Fibroblast of gingiva (primary cell): Measurements from ENCODE around the gene LGALS7.

Experiments used
- DNase-seq: peaks from one replicate; pipeline ENCODE4 v3.0.0-alpha.2; 2011; ENCODE audit warnings: low read depth

LGALS7 gene

DNA sequence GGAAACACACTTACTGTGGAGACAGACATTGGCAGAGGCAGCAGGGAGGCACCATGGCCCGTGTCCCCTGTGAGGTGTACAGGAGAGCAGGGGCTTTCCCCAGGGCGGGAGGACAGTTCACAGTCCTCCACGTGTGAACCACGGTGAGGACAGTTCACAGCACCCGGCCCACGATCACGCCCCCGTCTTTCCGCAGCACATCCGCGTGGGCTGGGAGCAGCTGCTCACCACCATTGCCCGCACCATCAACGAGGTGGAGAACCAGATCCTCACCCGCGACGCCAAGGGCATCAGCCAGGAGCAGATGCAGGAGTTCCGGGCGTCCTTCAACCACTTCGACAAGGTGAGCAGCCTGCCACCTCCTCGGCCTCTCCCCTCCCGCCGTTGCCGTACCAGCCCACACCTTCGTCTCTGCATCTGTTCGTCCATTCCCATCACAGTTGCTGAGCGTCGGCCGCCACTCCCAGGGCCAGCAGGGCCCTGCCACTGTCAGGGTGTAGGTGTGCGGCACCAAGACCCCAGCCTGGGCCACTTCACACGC is 46.5 kb downstream of the LGALS7 start:
- DNase-seq, result no peak

DNA sequence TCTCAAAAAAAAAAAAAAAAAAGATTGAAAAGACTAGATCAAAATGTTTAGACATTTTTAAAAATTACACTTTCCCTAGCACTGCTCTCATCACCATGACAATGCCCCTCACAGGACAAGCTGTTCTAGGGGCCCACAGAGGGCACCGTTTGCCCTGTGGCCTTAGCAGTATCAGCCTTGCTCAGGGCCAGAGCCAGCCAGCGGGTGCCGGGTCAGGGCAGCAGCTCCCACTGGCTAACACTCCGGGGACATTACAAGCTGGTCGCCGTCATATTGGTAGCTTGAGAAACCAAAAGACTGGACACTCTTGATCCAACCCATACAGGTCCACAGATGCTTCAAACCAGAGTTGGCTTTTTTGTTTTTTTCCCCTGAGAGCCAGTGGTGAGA is 47.0 kb downstream of the LGALS7 start:
- DNase-seq, result no peak

DNA sequence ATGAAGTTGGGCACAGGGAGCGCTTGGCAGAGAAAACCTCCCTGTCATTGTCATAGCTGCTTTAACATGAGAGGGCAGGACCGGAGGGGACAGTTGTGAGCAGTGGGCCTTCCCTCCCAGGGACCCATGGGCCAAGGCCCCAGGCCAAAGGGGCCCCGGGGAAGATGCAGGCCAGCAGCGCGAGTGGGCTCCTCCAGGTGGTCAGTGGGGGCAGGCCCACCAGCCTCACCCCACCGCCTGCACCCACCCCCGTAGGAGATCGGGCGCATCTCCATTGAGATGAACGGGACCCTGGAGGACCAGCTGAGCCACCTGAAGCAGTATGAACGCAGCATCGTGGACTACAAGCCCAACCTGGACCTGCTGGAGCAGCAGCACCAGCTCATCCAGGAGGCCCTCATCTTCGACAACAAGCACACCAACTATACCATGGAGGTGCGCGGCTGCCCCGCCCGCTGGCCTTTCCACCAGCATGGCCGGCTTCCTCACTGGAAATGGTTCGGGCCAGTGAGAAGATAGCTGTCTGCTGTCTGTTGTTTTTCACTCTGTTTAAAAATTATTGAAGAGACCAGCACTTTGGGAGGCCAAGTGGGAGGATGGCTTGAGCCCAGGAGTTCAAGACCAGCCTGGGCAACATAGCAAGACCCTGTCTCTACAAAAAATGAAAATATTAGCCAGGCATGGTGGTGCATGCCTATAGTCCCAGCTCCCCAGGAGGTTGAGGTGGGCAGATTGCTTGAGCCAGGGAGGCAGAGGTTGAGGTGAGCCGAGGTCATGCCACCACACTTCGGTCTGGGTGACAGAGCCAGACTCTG is 47.6 kb downstream of the LGALS7 start:
- no peak for DNase-seq

DNA sequence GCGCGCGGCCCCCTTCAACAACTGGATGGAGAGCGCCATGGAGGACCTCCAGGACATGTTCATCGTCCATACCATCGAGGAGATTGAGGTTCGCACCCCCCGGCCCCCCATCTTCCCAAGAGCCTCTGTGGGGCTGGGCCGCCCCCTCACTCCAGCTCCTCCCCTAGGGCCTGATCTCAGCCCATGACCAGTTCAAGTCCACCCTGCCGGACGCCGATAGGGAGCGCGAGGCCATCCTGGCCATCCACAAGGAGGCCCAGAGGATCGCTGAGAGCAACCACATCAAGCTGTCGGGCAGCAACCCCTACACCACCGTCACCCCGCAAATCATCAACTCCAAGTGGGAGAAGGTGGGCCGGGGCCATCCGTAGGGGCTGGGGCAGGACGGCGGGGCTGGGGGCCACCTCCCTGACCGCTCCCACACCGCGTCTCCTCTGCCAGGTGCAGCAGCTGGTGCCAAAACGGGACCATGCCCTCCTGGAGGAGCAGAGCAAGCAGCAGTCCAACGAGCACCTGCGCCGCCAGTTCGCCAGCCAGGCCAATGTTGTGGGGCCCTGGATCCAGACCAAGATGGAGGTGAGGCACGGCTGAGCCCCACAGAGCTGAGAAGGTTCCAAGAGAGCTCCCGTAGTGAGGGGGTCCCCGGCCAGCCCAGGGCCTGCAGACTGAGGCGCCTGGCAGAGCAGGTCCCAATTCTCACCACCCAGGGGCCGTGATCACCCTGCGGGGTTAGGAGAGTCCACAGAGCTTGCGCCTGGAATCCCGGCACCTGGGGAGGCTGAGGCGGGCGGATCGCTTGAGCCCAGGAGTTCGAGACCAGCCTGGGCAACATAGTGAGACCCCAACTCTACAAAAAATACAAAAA is 49.1 kb downstream of the LGALS7 start:
- DNase-seq, result no peak

GRCh38 chr19:38723606-38723965 is 49.7 kb downstream of the LGALS7 start:
- DNase-seq, result no peak

GRCh38 chr19:38722947-38723605 is 50.2 kb downstream of the LGALS7 start:
- no peak for DNase-seq

- DNase-seq, result no peak
These were observed 51.1 kb downstream of the LGALS7 start for GRCh38 chr19:38721979-38722773.

- no peak for DNase-seq
These were observed 51.8 kb downstream of the LGALS7 start for GRCh38 chr19:38721496-38721895.
